SK-N-SH (cell line): ENCODE measurements around the gene YBX2. TPM values are rescaled to one million over a fixed set of nuclear protein-coding genes. Genes with fewer than 3 reads are reported as not detected.

Source experiments
- CTCF ChIA-PET: fragments of 300-600, 350-600 bp; formaldehyde crosslinking; extraction: SDS; loops from one replicate; lab custom pipeline; 2021; lab: Yijun Ruan, JAX
- POLR2A ChIA-PET: fragments of 350-600 bp; sonication (Branson Sonifier 250); formaldehyde crosslinking; extraction: SDS; loops from one replicate; lab custom pipeline; 2020; ENCODE audit warnings: antibody characterized with exemption, inconsistent platforms; lab: Yijun Ruan, JAX
- DNase-seq: peaks from one replicate; pipeline ENCODE4 v3.0.0; 2012
- H2AFZ ChIP-seq: fragments of 200-600 bp; sonication (generic); 2 replicates; pipeline ENCODE4 v1.8.1; 2016; ENCODE audit warnings: antibody characterized with exemption, mild to moderate bottlenecking, low read depth
- H3F3A ChIP-seq: fragments of 200-600 bp; sonication (generic); replicated peaks from 2 replicates; pipeline ENCODE3; 2016; ENCODE audit warnings: antibody characterized with exemption, mild to moderate bottlenecking; ENCODE audit not compliant: insufficient read depth
- H3K27ac ChIP-seq, 2 experiments: fragments of 200-500 bp in 1 of 2; fragments of 200-600 bp in 1 of 2; sonication (Bioruptor generic) in 1 of 2; sonication (generic), shearing (Covaris generic) in 1 of 2; 2 replicates each; pipeline versions ENCODE4 v1.5.1 to v1.6.1; 2014 to 2016; ENCODE audit warnings: low read depth in 2 of 2, inconsistent platforms in 1 of 2, low read length in 1 of 2, mild to moderate bottlenecking in 1 of 2, mixed read lengths in 1 of 2
- H3K27me3 ChIP-seq: fragments of 200-600 bp; sonication (generic), shearing (Covaris generic); 2 replicates; pipeline ENCODE4 v1.6.1; 2016; ENCODE audit warnings: mixed run types; ENCODE audit not compliant: insufficient read depth
- H3K36me3 ChIP-seq, 2 experiments: fragments of 200-500 bp in 1 of 2; fragments of 200-600 bp in 1 of 2; sonication (Bioruptor generic) in 1 of 2; sonication (generic) in 1 of 2; replicated peaks in 1 of 2; 2 replicates each; pipeline versions ENCODE3 to v1.5.1; 2014 to 2016; ENCODE audit warnings: low read length in 1 of 2, mild to moderate bottlenecking in 1 of 2; ENCODE audit not compliant: insufficient read depth in 2 of 2, control insufficient read depth in 1 of 2
- H3K4me1 ChIP-seq, 2 experiments: fragments of 200-500 bp in 1 of 2; fragments of 200-600 bp in 1 of 2; sonication (Bioruptor generic) in 1 of 2; sonication (generic), shearing (Covaris generic) in 1 of 2; 2 replicates each; pipeline versions ENCODE4 v1.5.1 to v1.6.1; 2014 to 2016; ENCODE audit warnings: low read depth in 1 of 2, low read length in 1 of 2, mixed run types in 1 of 2; ENCODE audit not compliant: insufficient read depth in 2 of 2, control insufficient read depth in 1 of 2
- H3K4me2 ChIP-seq: fragments of 200-600 bp; sonication (generic), shearing (Covaris generic); 2 replicates; pipeline ENCODE4 v1.6.1; 2017; ENCODE audit warnings: mixed run types
- H3K4me3 ChIP-seq, 2 experiments: fragments of 200-500 bp in 1 of 2; fragments of 200-600 bp in 1 of 2; sonication (Bioruptor generic) in 1 of 2; sonication (generic), shearing (Covaris generic) in 1 of 2; 2 replicates each; pipeline versions ENCODE4 v1.5.1 to v1.8.1; 2014 to 2016; ENCODE audit warnings: low read depth in 2 of 2, inconsistent platforms in 1 of 2, low read length in 1 of 2, mild to moderate bottlenecking in 1 of 2, mixed read lengths in 1 of 2, moderate library complexity in 1 of 2
- H3K79me2 ChIP-seq: fragments of 200-600 bp; sonication (generic); 2 replicates; pipeline ENCODE4 v1.8.1; 2017; ENCODE audit warnings: mild to moderate bottlenecking; ENCODE audit not compliant: insufficient read depth
- H3K9ac ChIP-seq: fragments of 200-600 bp; sonication (generic); 2 replicates; pipeline ENCODE4 v1.6.1; 2017; ENCODE audit warnings: mixed run types
- H3K9me2 ChIP-seq: fragments of 200-600 bp; sonication (generic); 2 replicates; pipeline ENCODE4 v1.6.1; 2017; ENCODE audit warnings: mixed run types
- H3K9me3 ChIP-seq: fragments of 200-600 bp; sonication (generic); 2 replicates; pipeline ENCODE4 v1.6.1; 2017; ENCODE audit warnings: mixed run types, mild to moderate bottlenecking, moderate library complexity
- H4K20me1 ChIP-seq: fragments of 200-600 bp; sonication (generic); 2 replicates; pipeline ENCODE4 v1.6.1; 2017; ENCODE audit warnings: mild to moderate bottlenecking, mixed run types; ENCODE audit not compliant: insufficient read depth
- FOSL2 ChIP-seq: IDR thresholded peaks from 2 replicates; pipeline ENCODE4 v1.4.0; 2012; ENCODE audit warnings: low read depth, mild to moderate bottlenecking, moderate library complexity, borderline replicate concordance
- GABPA ChIP-seq: IDR thresholded peaks from 2 replicates; pipeline ENCODE4 v1.4.0; 2012; ENCODE audit warnings: low read depth, mild to moderate bottlenecking
- JUND ChIP-seq: IDR thresholded peaks from 2 replicates; pipeline ENCODE4 v1.4.0; 2012
- MEF2A ChIP-seq: IDR thresholded peaks from 2 replicates; pipeline ENCODE4 v1.4.0; 2012; ENCODE audit warnings: low read depth, borderline replicate concordance
- MXI1 ChIP-seq: IDR thresholded peaks from 2 replicates; pipeline ENCODE4 v1.6.1; 2012; ENCODE audit warnings: mild to moderate bottlenecking, low read depth, low read length, improper control_type of control experiment
- NFIC ChIP-seq: IDR thresholded peaks from 2 replicates; pipeline ENCODE4 v1.4.0; 2012; ENCODE audit warnings: borderline replicate concordance
- POLR2AphosphoS5 ChIP-seq: IDR thresholded peaks from 2 replicates; pipeline ENCODE4 v1.6.1; 2012; ENCODE audit warnings: low read depth, low read length
- RFX5 ChIP-seq: IDR thresholded peaks from 2 replicates; pipeline ENCODE4 v1.6.1; 2012; ENCODE audit warnings: mild to moderate bottlenecking, improper control_type of control experiment, low read length
- TCF12 ChIP-seq: IDR thresholded peaks from 2 replicates; pipeline ENCODE4 v1.4.0; 2012
- TEAD4 ChIP-seq: IDR thresholded peaks from 2 replicates; pipeline ENCODE4 v1.4.0; 2012; ENCODE audit warnings: mild to moderate bottlenecking, borderline replicate concordance; ENCODE audit not compliant: insufficient read depth
- WGBS: methylation state at CpG from one replicate; pipeline ENCODE4 v1.1.6; 2017; ENCODE audit warnings: low lambda C conversion rate; 5-methylcytosine and 5-hydroxymethylcytosine counted together
- polyA plus RNA-seq, 3 experiments: library from polyadenylated mRNA; depleted of rRNA; stranded (reverse); fragments of >200 nt; gene quantifications; 2 replicates each; pipeline ENCODE4 v1.2.3, GENCODE V29; 2012
- TF ChIP-seq, protein P1 (sequence below): fragments of 150-350 bp; IDR thresholded peaks from 2 replicates; pipeline ENCODE4 v1.6.1; 2017; ENCODE audit warnings: antibody characterized with exemption, low read length, low read depth, borderline replicate concordance
- TF ChIP-seq, protein P2 (sequence below): IDR thresholded peaks from 2 replicates; pipeline ENCODE4; 2012
- TF ChIP-seq, protein P3 (sequence below): IDR thresholded peaks from 2 replicates; pipeline ENCODE4 v1.6.1; 2012; ENCODE audit warnings: mild to moderate bottlenecking, low read depth, low read length, moderate library complexity
- TF ChIP-seq, protein P4 (sequence below): IDR thresholded peaks from 2 replicates; pipeline ENCODE4 v1.4.0; 2012; ENCODE audit warnings: low read depth, borderline replicate concordance
- TF ChIP-seq, protein P5 (sequence below): fragments of 200-600 bp; sonication (generic); IDR thresholded peaks from 2 replicates; pipeline ENCODE4 v1.6.1; 2017; ENCODE audit warnings: antibody characterized with exemption, mild to moderate bottlenecking, moderate library complexity
- TF ChIP-seq, protein P6 (sequence below): IDR thresholded peaks from 2 replicates; pipeline ENCODE4 v1.4.0; 2012; ENCODE audit warnings: low read depth, borderline replicate concordance

Gene YBX2
- polyA plus RNA-seq, 1 of the 3 experiments (the other 2 are of a cell fraction), result 0.54 TPM

DNA sequence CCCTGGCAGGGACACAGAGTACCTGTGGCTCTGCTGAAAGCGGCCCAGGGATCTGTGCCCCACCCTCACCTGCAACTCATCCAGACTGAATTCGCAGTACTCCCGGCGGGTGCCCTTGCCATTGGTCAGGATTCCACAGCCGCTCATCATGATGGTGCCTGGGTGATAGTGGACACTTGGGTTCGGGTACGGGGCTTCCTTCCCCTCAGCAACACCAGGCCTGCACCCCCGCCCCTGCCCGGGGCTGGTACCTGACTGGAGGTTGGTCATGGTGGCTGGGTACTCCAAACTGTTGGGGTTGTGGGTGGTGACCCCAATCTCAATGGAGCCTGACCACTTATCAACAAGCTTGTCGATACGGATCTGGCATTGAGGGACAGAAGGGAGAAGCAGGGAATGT is 31.7 kb upstream of the YBX2 start:
- Histone ChIP-seq H3K36me3 (peaks cover 5 to 49% of the 10 kb centered on the region in 2 experiments), H3K4me1 (peaks cover 3 to 13% of the 10 kb centered on the region in 2 experiments; a peak in 2 of 4 replicates), H3K9ac (no peak overlapping the region), H3K4me3 (no peak overlapping the region), H3K4me2 (no peak overlapping the region), H3K9me3 (no peaks in the 10 kb centered on the region), H3K9me2 (no peaks in the 10 kb centered on the region), H2AFZ (no peak overlapping the region), H3K27me3 (no peaks in the 10 kb centered on the region), H3K79me2 (peaks cover 17% of the 10 kb centered on the region; the same call in 1 of the 2 replicates), H3K27ac (no peak overlapping the region), H4K20me1 (no peaks in the 10 kb centered on the region), H3F3A (no peaks in the 10 kb centered on the region)
- TF ChIP-seq NFIC, result no peak
- TF ChIP-seq RFX5, result no peak
- TF ChIP-seq FOSL2, result no peak
- TF ChIP-seq, protein P1, sequence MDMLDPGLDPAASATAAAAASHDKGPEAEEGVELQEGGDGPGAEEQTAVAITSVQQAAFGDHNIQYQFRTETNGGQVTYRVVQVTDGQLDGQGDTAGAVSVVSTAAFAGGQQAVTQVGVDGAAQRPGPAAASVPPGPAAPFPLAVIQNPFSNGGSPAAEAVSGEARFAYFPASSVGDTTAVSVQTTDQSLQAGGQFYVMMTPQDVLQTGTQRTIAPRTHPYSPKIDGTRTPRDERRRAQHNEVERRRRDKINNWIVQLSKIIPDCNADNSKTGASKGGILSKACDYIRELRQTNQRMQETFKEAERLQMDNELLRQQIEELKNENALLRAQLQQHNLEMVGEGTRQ, result no peak
- no peak for TF ChIP-seq MXI1
- no peak for TF ChIP-seq GABPA
- TF ChIP-seq, protein P2, sequence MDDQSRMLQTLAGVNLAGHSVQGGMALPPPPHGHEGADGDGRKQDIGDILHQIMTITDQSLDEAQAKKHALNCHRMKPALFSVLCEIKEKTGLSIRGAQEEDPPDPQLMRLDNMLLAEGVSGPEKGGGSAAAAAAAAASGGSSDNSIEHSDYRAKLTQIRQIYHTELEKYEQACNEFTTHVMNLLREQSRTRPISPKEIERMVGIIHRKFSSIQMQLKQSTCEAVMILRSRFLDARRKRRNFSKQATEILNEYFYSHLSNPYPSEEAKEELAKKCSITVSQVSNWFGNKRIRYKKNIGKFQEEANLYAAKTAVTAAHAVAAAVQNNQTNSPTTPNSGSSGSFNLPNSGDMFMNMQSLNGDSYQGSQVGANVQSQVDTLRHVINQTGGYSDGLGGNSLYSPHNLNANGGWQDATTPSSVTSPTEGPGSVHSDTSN, result no peak
- TF ChIP-seq POLR2AphosphoS5, result no peak
- TF ChIP-seq, protein P3, sequence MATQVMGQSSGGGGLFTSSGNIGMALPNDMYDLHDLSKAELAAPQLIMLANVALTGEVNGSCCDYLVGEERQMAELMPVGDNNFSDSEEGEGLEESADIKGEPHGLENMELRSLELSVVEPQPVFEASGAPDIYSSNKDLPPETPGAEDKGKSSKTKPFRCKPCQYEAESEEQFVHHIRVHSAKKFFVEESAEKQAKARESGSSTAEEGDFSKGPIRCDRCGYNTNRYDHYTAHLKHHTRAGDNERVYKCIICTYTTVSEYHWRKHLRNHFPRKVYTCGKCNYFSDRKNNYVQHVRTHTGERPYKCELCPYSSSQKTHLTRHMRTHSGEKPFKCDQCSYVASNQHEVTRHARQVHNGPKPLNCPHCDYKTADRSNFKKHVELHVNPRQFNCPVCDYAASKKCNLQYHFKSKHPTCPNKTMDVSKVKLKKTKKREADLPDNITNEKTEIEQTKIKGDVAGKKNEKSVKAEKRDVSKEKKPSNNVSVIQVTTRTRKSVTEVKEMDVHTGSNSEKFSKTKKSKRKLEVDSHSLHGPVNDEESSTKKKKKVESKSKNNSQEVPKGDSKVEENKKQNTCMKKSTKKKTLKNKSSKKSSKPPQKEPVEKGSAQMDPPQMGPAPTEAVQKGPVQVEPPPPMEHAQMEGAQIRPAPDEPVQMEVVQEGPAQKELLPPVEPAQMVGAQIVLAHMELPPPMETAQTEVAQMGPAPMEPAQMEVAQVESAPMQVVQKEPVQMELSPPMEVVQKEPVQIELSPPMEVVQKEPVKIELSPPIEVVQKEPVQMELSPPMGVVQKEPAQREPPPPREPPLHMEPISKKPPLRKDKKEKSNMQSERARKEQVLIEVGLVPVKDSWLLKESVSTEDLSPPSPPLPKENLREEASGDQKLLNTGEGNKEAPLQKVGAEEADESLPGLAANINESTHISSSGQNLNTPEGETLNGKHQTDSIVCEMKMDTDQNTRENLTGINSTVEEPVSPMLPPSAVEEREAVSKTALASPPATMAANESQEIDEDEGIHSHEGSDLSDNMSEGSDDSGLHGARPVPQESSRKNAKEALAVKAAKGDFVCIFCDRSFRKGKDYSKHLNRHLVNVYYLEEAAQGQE, result no peak
- no peak for TF ChIP-seq TCF12
- ChIA-PET POLR2A (no interaction called here), CTCF (interaction anchor here (0.9 to 8.4 kb wide), 5 partner anchors 13 to 64 kb away, joined by 3 to 55 read pairs (median 4); no protein-coding TSS in a partner anchor)
- 98% methylated on average over 7 of the region's 11 CpGs for WGBS
- DNase-seq, result no peak

DNA sequence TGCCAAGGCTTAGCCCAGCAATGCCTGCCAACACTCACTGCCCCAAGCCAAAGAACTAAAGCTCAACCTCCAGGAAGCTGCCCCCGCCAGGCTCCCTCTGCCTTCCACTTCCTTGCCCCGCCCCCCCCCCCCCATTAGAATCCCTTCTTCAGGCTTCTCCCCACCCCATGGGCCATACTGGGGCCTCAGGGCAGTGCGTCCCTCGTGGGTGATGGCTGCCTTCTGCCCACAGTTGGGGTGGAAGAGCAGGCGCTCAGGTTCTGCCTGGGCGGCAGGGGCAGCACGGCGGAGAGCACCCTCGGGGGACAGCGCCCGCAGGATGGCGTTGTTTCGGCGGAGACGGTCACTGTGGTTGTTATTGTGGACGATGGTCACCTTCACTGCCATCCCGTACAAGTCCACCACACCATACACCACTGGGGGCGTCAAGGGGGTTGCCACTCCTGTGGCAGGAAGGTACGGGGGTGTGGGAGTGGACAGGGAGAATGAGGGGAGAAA is 30.6 kb upstream of the YBX2 start:
- CTCF ChIA-PET, result interaction anchor here (0.6 to 8.4 kb wide), 16 partner anchors 10 to 278 kb away, joined by 3 to 55 read pairs (median 4); partner anchors contain the start of genes ACAP1, DVL2, GPS2 and SENP3
- peaks cover 0 to 7% of the 10 kb centered on the region in 2 experiments; a peak in 1 of 4 replicates for H3K4me1 ChIP-seq
- no peaks in the 10 kb centered on the region for H3K27me3 ChIP-seq
- WGBS, result 95% methylated on average over 12 of the region's 19 CpGs
- POLR2A ChIA-PET, result interaction anchor here (0.8 kb wide), 1 partner anchor 11 kb away, joined by 3 read pairs; no protein-coding TSS in a partner anchor
- no peaks in the 10 kb centered on the region for H3K9me3 ChIP-seq
- H3K9me2 ChIP-seq, result no peaks in the 10 kb centered on the region
- H3K27ac ChIP-seq, result no peak overlapping the region
- H3K36me3 ChIP-seq, result peaks cover 5 to 58% of the 10 kb centered on the region in 2 experiments
- no peak overlapping the region for H3K4me3 ChIP-seq
- H3K9ac ChIP-seq, result no peak overlapping the region
- no peaks in the 10 kb centered on the region for H3F3A ChIP-seq
- TF ChIP-seq, protein P4, sequence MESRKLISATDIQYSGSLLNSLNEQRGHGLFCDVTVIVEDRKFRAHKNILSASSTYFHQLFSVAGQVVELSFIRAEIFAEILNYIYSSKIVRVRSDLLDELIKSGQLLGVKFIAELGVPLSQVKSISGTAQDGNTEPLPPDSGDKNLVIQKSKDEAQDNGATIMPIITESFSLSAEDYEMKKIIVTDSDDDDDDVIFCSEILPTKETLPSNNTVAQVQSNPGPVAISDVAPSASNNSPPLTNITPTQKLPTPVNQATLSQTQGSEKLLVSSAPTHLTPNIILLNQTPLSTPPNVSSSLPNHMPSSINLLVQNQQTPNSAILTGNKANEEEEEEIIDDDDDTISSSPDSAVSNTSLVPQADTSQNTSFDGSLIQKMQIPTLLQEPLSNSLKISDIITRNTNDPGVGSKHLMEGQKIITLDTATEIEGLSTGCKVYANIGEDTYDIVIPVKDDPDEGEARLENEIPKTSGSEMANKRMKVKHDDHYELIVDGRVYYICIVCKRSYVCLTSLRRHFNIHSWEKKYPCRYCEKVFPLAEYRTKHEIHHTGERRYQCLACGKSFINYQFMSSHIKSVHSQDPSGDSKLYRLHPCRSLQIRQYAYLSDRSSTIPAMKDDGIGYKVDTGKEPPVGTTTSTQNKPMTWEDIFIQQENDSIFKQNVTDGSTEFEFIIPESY, result no peak
- TF ChIP-seq RFX5 (no peak), MEF2A (no peak), POLR2AphosphoS5 (no peak), TCF12 (no peak), JUND (no peak), MXI1 (no peak), TEAD4 (no peak)
- TF ChIP-seq, protein P5, sequence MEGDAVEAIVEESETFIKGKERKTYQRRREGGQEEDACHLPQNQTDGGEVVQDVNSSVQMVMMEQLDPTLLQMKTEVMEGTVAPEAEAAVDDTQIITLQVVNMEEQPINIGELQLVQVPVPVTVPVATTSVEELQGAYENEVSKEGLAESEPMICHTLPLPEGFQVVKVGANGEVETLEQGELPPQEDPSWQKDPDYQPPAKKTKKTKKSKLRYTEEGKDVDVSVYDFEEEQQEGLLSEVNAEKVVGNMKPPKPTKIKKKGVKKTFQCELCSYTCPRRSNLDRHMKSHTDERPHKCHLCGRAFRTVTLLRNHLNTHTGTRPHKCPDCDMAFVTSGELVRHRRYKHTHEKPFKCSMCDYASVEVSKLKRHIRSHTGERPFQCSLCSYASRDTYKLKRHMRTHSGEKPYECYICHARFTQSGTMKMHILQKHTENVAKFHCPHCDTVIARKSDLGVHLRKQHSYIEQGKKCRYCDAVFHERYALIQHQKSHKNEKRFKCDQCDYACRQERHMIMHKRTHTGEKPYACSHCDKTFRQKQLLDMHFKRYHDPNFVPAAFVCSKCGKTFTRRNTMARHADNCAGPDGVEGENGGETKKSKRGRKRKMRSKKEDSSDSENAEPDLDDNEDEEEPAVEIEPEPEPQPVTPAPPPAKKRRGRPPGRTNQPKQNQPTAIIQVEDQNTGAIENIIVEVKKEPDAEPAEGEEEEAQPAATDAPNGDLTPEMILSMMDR, result no peak
- TF ChIP-seq, protein P6, sequence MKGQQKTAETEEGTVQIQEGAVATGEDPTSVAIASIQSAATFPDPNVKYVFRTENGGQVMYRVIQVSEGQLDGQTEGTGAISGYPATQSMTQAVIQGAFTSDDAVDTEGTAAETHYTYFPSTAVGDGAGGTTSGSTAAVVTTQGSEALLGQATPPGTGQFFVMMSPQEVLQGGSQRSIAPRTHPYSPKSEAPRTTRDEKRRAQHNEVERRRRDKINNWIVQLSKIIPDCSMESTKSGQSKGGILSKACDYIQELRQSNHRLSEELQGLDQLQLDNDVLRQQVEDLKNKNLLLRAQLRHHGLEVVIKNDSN, result no peak
- H2AFZ ChIP-seq, result no peak overlapping the region
- no peak for DNase-seq
- peaks cover 17% of the 10 kb centered on the region; the same call in 1 of the 2 replicates for H3K79me2 ChIP-seq
- H3K4me2 ChIP-seq, result no peak overlapping the region
- H4K20me1 ChIP-seq, result no peaks in the 10 kb centered on the region
